Measurements from ENCODE around the gene ADNP. TPM values are rescaled to one million over a fixed set of nuclear protein-coding genes. Genes with fewer than 3 reads are reported as not detected.

The ADNP gene
- total and polyA plus RNA-seq, 7 donors = 12.0 to 52.6 (median 41.5) TPM

GRCh38 chr20:50909413-50909812, 21.8 kb downstream of the ADNP start:
- no peak for TF ChIP-seq CTCF (IDR thresholded peaks at IDR 0.05)
- TF ChIP-seq POLR2AphosphoS5 (IDR thresholded peaks at IDR 0.05) = no peak
- no peak for TF ChIP-seq POLR2A (IDR thresholded peaks at IDR 0.05)
- no peak for TF ChIP-seq EP300 (IDR thresholded peaks at IDR 0.05)
- DNase-seq = no peak
- Histone ChIP-seq H3K27ac (no peak overlapping the region), H3K9me3 (no peaks in the 10 kb centered on the region), H3K4me3 (no peak overlapping the region), H3K27me3 (no peaks in the 10 kb centered on the region), H3K4me1 (peaks cover 0 to 58% (median 36%) of the 10 kb centered on the region in 4 donors), H3K36me3 (no peaks in the 10 kb centered on the region)
- intact Hi-C loops (cut with DNase I) = no loop called here
- 86 to 92% methylated on average over 3 of the region's 3 CpGs for WGBS, 2 donors

DNA sequence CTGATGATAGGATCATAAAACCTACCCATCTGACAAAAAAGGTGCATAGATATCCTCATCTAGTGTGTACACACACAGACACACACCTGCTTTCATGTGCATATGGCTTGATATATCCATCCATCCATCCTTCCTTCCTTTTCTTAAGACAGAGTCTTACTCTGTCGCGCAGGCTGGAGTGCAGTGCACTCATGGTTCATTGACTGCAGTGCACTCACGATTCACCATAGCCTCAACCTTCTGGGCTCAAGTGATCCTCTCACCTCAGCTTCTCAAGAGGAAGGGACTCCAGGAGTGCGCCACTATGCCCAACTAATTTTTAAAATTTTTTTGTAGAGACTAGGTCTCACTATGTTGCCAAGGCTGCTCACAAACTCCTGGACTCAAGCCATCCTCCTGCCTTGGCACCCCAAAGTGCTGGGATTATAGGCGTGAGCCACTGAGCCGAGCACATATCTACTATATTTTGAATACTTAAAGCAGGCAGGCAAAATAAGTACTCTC, 27.1 kb downstream of the ADNP start:
- peaks cover 0 to 31% (median 20%) of the 10 kb centered on the region in 4 donors for H3K4me1 ChIP-seq
- H3K27ac ChIP-seq = no peak overlapping the region
- 84 to 85% methylated on average over 6 of the region's 6 CpGs for WGBS, 2 donors
- DNase-seq = no peak
- H3K36me3 ChIP-seq = peaks cover 0 to 36% (median 4%) of the 10 kb centered on the region in 4 donors
- H3K4me3 ChIP-seq = no peak overlapping the region
- no peak for TF ChIP-seq CTCF (IDR thresholded peaks at IDR 0.05)
- no peak for TF ChIP-seq POLR2A (IDR thresholded peaks at IDR 0.05)
- no peak for TF ChIP-seq POLR2AphosphoS5 (IDR thresholded peaks at IDR 0.05)
- no peak for TF ChIP-seq EP300 (IDR thresholded peaks at IDR 0.05)
- H3K27me3 ChIP-seq = no peaks in the 10 kb centered on the region
- no peaks in the 10 kb centered on the region for H3K9me3 ChIP-seq
- intact Hi-C loops (cut with DNase I) = no loop called here

- TF ChIP-seq CTCF (IDR thresholded peaks at IDR 0.05) (no peak), EP300 (IDR thresholded peaks at IDR 0.05) (no peak), POLR2A (IDR thresholded peaks at IDR 0.05) (no peak), POLR2AphosphoS5 (IDR thresholded peaks at IDR 0.05) (no peak)
- peaks cover 0 to 31% (median 20%) of the 10 kb centered on the region in 4 donors for H3K4me1 ChIP-seq
- no peak overlapping the region for H3K27ac ChIP-seq
- no peaks in the 10 kb centered on the region for H3K27me3 ChIP-seq
- no peak for DNase-seq
- H3K9me3 ChIP-seq = no peaks in the 10 kb centered on the region
- H3K4me3 ChIP-seq = no peak overlapping the region
- H3K36me3 ChIP-seq = peaks cover 0 to 42% (median 5%) of the 10 kb centered on the region in 4 donors
- intact Hi-C loops (cut with DNase I) = no loop called here
- 73 to 82% methylated on average over 8 of the region's 8 CpGs for WGBS, 2 donors
These were observed 27.7 kb downstream of the ADNP start for GRCh38 chr20:50903353-50904051.

DNA sequence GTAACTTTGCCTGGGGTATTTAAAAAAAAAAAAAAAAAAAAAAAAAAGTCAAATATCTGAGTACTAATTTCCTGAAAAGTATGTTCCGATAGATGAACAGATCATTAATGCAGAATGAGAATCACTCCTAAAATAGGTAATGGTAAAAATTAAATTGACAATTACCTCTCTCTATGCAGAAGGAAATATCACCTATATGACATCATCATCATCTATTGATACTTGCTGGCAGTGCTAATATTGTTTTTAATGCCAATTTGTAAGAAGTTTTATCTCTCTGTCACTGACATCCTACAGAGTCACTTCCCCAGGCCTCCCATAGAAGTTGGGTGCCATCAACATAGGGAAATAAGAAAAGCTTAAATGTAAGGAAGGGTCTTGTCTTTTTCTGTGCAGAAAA, 29.9 kb downstream of the ADNP start:
- H3K36me3 ChIP-seq = peaks cover 0 to 63% (median 11%) of the 10 kb centered on the region in 4 donors

More for the DNA sequence above, 29.9 kb downstream of the ADNP start:
- TF ChIP-seq EP300 (IDR thresholded peaks at IDR 0.05) (no peak), POLR2AphosphoS5 (IDR thresholded peaks at IDR 0.05) (no peak), POLR2A (IDR thresholded peaks at IDR 0.05) (no peak), CTCF (IDR thresholded peaks at IDR 0.05) (no peak)
- Histone ChIP-seq H3K27ac (no peak overlapping the region), H3K4me3 (no peak overlapping the region), H3K27me3 (no peaks in the 10 kb centered on the region), H3K9me3 (no peaks in the 10 kb centered on the region), H3K4me1 (peaks cover 0 to 26% (median 17%) of the 10 kb centered on the region in 4 donors)
- WGBS, 2 donors = 87 to 98% methylated on average over 1 of the region's 1 CpG
- intact Hi-C loops (cut with DNase I) = no loop called here
- DNase-seq = no peak

Data from sigmoid colon (tissue), 7 donors.